ENCODE data around the gene OR7G1. TPM values are rescaled to one million over a fixed set of nuclear protein-coding genes. Genes with fewer than 3 reads are reported as not detected.

Gene OR7G1
- total and polyA plus RNA-seq, 2 donors (not counting 3 experiments of a cell fraction or from before 2014, with no cell fraction given) = not detected

- no peak overlapping the region for H3K4me2 ChIP-seq (ENCODE audit: insufficient read depth, low read length)
- BruUV-seq (replicated peaks) = no TSS peak
Observed at GRCh38 chr19:9159891-9160290, 44.3 kb upstream of the OR7G1 start.

More at GRCh38 chr19:9159891-9160290, 44.3 kb upstream of the OR7G1 start:
- TF ChIP-seq MAX (IDR thresholded peaks at IDR 0.05; ENCODE audit: insufficient read depth, insufficient read length) (no peak), FOS (IDR thresholded peaks at IDR 0.05; ENCODE audit: borderline replicate concordance, insufficient read depth, low read length) (no peak), POLR2A (IDR thresholded peaks at IDR 0.05; ENCODE audit: low read depth, low read length) (no peak), EZH2 (IDR thresholded peaks at IDR 0.05; ENCODE audit: borderline replicate concordance, low read depth, low read length, severe bottlenecking) (no peak), MYC (IDR thresholded peaks at IDR 0.05; ENCODE audit: low read depth, low read length) (no peak), JUN (IDR thresholded peaks at IDR 0.05; ENCODE audit: borderline replicate concordance, insufficient read depth, insufficient read length, low read depth) (no peak), GATA2 (IDR thresholded peaks at IDR 0.05; ENCODE audit: insufficient read depth, insufficient read length, low read depth, low read length) (no peak), POLR2AphosphoS5 (IDR thresholded peaks at IDR 0.05; ENCODE audit: insufficient read depth, low read depth, low read length) (no peak)
- TF ChIP-seq, protein P1, sequence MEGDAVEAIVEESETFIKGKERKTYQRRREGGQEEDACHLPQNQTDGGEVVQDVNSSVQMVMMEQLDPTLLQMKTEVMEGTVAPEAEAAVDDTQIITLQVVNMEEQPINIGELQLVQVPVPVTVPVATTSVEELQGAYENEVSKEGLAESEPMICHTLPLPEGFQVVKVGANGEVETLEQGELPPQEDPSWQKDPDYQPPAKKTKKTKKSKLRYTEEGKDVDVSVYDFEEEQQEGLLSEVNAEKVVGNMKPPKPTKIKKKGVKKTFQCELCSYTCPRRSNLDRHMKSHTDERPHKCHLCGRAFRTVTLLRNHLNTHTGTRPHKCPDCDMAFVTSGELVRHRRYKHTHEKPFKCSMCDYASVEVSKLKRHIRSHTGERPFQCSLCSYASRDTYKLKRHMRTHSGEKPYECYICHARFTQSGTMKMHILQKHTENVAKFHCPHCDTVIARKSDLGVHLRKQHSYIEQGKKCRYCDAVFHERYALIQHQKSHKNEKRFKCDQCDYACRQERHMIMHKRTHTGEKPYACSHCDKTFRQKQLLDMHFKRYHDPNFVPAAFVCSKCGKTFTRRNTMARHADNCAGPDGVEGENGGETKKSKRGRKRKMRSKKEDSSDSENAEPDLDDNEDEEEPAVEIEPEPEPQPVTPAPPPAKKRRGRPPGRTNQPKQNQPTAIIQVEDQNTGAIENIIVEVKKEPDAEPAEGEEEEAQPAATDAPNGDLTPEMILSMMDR (IDR thresholded peaks at IDR 0.05; ENCODE audit: extremely low read depth in 1 of 2, insufficient read depth in 1 of 2, low read depth in 1 of 2, low read length in 2 of 2) = no peak
- no peak for FAIRE-seq
- H3K9ac ChIP-seq (replicated peaks; ENCODE audit: extremely low read depth, insufficient read depth, low read length) = no peak overlapping the region
- H3K9me1 ChIP-seq (replicated peaks; ENCODE audit: control insufficient read depth, extremely low read depth, insufficient read depth, low read length) = no peaks in the 10 kb centered on the region
- peaks cover 32 to 51% of the 10 kb centered on the region in 2 experiments for H3K36me3 ChIP-seq (ENCODE audit: control insufficient read depth in 2 of 2, extremely low read depth in 1 of 2, insufficient read depth in 2 of 2, low read length in 2 of 2)
- intact Hi-C loops (cut with micrococcal nuclease) (no loop called here), dilution Hi-C loops (cut with MboI; ENCODE audit: extremely low pct_ligation_motif_present, low sequenced_read_pairs) (no loop called here)
- no peaks in the 10 kb centered on the region for H3K27me3 ChIP-seq (ENCODE audit: control insufficient read depth in 2 of 2, insufficient read depth in 2 of 2, low read length in 2 of 2)
- POLR2A ChIA-PET = no interaction called here
- H2AFZ ChIP-seq (ENCODE audit: low read depth, low read length) = no peak overlapping the region
- peaks cover 11% of the 10 kb centered on the region for H3K9me3 ChIP-seq (replicated peaks; ENCODE audit: control insufficient read depth, insufficient read depth, low read length)
- H3K79me2 ChIP-seq (ENCODE audit: control insufficient read depth, insufficient read depth, low read length) = peaks cover 15% of the 10 kb centered on the region
- CTCF ChIA-PET = no interaction called here
- no peak for DNase-seq (ENCODE audit: low read depth, low spot score)
- no peak overlapping the region for H3K27ac ChIP-seq (ENCODE audit: insufficient read depth, low read depth, low read length)
- no peak overlapping the region for H3K4me3 ChIP-seq (replicated peaks in 1 of 3; ENCODE audit: insufficient read depth in 1 of 3, low read depth in 1 of 3, low read length in 3 of 3)
- no peaks in the 10 kb centered on the region for H4K20me1 ChIP-seq (replicated peaks; ENCODE audit: control insufficient read depth, extremely low read depth, insufficient read depth, low read length)
- no peaks in the 10 kb centered on the region for H3K4me1 ChIP-seq (ENCODE audit: control insufficient read depth, extremely low read depth, insufficient read depth, low read length)
